Upper lobe of right lung (tissue), 1 donor: ENCODE measurements around the gene KCTD1. TPM values are rescaled to one million over a fixed set of nuclear protein-coding genes. Genes with fewer than 3 reads are reported as not detected.

Source experiments
- ATAC-seq: fragments of 200-7000 bp; cut with Tn5 transposase; one replicate; pipeline ENCODE4 v1.9.1; 2020; ENCODE audit warnings: mild to moderate bottlenecking, moderate library complexity
- DNase-seq: peaks from one replicate; pipeline ENCODE4 v3.0.0-alpha.2; 2020
- H3K27ac ChIP-seq: fragments of 200-600 bp; one replicate; pipeline ENCODE4 v1.8.0; 2022
- H3K27me3 ChIP-seq: fragments of 200-600 bp; one replicate; pipeline ENCODE4 v1.8.0; 2022; ENCODE audit warnings: mild to moderate bottlenecking
- H3K36me3 ChIP-seq: fragments of 200-600 bp; one replicate; pipeline ENCODE4 v1.8.0; 2022
- H3K4me1 ChIP-seq: fragments of 200-600 bp; one replicate; pipeline ENCODE4 v1.8.0; 2022
- H3K4me3 ChIP-seq: fragments of 200-600 bp; one replicate; pipeline ENCODE4 v1.8.0; 2022; ENCODE audit warnings: mild to moderate bottlenecking
- H3K9me3 ChIP-seq: fragments of 200-600 bp; one replicate; pipeline ENCODE4 v1.8.0; 2022
- intact Hi-C: fragments of 100-400 bp; cut with DNase I; formaldehyde crosslinking; loops from one replicate; pipeline ENCODE4 v1.11.0; 2022
- total RNA-seq: library from RNA; stranded (reverse); fragmentation: NEBNext Ultra II Directional; extraction: Animal tissue kit (Norgen Biotek cat#: 25700); gene quantifications from one replicate; pipeline ENCODE4 v1.2.1, GENCODE V29; 2021
- TF ChIP-seq, protein P1 (sequence below): fragments of 200-600 bp; IDR thresholded peaks from one replicate; pipeline ENCODE4 v1.8.0; 2022; ENCODE audit warnings: antibody characterized with exemption
- donor health status: DM: no; HTN: yes; CAD: no; lungs with severe emphysema.

The KCTD1 gene
- total RNA-seq, 1 donor from 2014 or later, result 9.8 TPM

DNA sequence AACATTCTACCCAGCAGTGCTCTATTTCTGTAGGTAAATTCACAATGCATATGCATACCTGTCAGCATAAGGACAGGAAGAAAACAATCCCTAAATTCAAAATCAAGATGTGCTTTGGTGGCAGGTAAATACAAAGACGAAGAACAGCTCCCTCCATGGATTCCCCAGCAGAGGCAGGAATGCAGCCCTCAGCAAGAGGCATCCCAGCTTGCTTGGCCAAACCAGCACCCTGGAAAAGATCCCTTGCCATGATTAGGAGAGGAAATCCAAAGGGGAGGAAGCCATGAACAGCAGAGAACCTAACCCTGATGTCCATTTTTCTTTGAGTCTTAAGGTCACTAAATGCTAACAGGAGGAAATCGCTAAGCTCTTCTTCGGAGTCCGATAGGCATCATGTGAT lies 91.2 kb downstream of the KCTD1 start:
- intact Hi-C loops, result no loop called here
- ATAC-seq, result no peak

DNA sequence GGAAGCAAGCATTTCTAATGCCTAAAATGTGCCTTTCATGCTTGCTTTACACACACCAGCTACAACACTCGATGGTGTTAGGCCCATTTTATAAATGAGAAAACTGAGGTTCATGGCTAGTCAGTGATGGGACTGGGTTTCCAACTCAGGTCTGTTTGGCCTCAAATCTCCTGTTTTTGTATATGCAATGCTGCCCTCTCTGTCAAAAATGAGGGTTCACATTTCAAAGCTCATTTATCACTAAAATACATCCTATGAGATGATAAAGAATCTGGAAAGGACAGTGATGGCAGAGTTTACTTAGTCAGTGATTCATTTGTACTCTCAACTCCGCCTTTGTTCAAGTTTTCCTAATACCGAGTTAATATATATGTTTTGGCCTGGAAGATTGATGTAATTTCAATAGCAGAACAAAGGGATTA lies 92.3 kb downstream of the KCTD1 start:
- no peak for DNase-seq
- Histone ChIP-seq H3K27ac (no peak overlapping the region), H3K27me3 (no peaks in the 10 kb centered on the region), H3K4me3 (no peak overlapping the region), H3K4me1 (peaks cover 4% of the 10 kb centered on the region), H3K36me3 (no peaks in the 10 kb centered on the region), H3K9me3 (no peaks in the 10 kb centered on the region)
- intact Hi-C loops, result no loop called here
- ATAC-seq, result no peak
- TF ChIP-seq, protein P1, sequence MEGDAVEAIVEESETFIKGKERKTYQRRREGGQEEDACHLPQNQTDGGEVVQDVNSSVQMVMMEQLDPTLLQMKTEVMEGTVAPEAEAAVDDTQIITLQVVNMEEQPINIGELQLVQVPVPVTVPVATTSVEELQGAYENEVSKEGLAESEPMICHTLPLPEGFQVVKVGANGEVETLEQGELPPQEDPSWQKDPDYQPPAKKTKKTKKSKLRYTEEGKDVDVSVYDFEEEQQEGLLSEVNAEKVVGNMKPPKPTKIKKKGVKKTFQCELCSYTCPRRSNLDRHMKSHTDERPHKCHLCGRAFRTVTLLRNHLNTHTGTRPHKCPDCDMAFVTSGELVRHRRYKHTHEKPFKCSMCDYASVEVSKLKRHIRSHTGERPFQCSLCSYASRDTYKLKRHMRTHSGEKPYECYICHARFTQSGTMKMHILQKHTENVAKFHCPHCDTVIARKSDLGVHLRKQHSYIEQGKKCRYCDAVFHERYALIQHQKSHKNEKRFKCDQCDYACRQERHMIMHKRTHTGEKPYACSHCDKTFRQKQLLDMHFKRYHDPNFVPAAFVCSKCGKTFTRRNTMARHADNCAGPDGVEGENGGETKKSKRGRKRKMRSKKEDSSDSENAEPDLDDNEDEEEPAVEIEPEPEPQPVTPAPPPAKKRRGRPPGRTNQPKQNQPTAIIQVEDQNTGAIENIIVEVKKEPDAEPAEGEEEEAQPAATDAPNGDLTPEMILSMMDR, result no peak

More for the DNA sequence above, 91.2 kb downstream of the KCTD1 start:
- H3K9me3 ChIP-seq, result no peaks in the 10 kb centered on the region
- no peaks in the 10 kb centered on the region for H3K36me3 ChIP-seq
- H3K27ac ChIP-seq, result no peak overlapping the region
- no peak for DNase-seq
- TF ChIP-seq, protein P1, result no peak
- no peaks in the 10 kb centered on the region for H3K27me3 ChIP-seq
- H3K4me3 ChIP-seq, result no peak overlapping the region
- H3K4me1 ChIP-seq, result peaks cover 5% of the 10 kb centered on the region

DNA sequence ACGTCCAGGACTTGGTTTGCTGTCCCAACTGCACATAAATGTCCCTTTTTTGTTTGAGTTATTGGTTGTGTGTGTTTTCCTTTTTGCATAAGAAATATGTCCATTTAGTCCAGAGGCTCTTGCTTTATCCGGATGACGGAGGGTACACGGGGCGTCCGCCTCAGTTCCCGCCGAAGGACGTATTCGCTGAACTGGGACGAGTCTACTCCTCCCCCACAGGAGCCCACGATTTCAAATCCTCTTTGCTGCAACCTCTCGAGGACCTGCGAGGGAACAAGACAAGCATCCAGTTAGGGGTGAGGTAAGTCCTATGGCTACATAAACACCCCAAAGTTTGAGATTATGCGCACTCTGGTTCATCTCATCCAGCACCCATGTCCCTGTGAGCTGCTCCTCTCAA lies 92.7 kb downstream of the KCTD1 start:
- intact Hi-C loops, result no loop called here
- H3K4me1 ChIP-seq, result no peaks in the 10 kb centered on the region
- ATAC-seq (no peak), DNase-seq (no peak)
- TF ChIP-seq, protein P1, result no peak
- no peaks in the 10 kb centered on the region for H3K27me3 ChIP-seq
- H3K9me3 ChIP-seq, result no peaks in the 10 kb centered on the region
- no peaks in the 10 kb centered on the region for H3K36me3 ChIP-seq
- H3K4me3 ChIP-seq, result no peak overlapping the region
- H3K27ac ChIP-seq, result no peak overlapping the region

DNA sequence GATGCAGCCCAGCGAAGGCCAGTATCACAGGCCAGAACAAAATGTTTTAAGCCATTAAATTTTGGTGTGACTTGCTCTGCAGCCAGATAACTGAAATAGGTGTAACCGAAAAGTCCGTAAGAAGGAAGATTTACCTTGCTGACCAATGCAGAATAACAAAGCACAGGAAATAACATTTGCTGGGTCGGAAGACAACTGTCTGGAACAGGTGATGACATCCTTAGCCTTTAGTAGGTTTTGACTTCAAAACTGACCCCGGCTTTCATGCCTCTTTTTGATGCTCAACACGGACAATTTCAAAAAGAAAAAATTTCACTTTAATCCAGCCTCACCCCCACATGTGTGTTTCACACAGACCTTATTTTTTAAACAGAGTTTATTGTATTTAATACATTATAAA lies 93.7 kb downstream of the KCTD1 start:
- no peaks in the 10 kb centered on the region for H3K27me3 ChIP-seq
- H3K36me3 ChIP-seq, result no peaks in the 10 kb centered on the region
- intact Hi-C loops, result no loop called here
- TF ChIP-seq, protein P1, result no peak
- no peaks in the 10 kb centered on the region for H3K9me3 ChIP-seq
- DNase-seq, result no peak
- H3K4me1 ChIP-seq, result no peaks in the 10 kb centered on the region
- ATAC-seq, result no peak
- H3K27ac ChIP-seq, result no peak overlapping the region
- no peak overlapping the region for H3K4me3 ChIP-seq

DNA sequence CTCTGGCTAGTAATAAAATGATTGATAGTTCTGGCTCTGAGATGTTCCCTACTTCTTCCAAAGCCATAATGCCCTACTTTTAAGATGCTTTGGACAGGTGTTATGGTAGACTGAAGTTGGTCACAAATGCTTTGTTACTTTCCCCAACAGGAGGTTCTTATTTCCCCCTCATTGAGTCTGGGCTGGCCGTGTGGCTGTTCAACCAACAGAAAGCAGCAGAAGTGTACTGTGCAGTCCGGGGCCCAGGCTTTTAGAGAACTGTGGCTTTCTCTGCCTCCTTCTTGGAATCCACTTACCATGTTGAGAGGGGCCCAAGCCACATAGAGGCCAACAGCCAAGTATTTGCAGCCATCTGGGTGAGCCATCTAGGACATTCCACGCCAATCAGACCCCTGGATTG lies 94.2 kb downstream of the KCTD1 start:
- H3K27me3 ChIP-seq, result no peaks in the 10 kb centered on the region

More for the DNA sequence above, 94.2 kb downstream of the KCTD1 start:
- intact Hi-C loops, result no loop called here
- ATAC-seq, result no peak
- Histone ChIP-seq H3K27ac (no peak overlapping the region), H3K9me3 (no peaks in the 10 kb centered on the region), H3K36me3 (no peaks in the 10 kb centered on the region), H3K4me3 (no peak overlapping the region), H3K4me1 (no peaks in the 10 kb centered on the region)
- DNase-seq, result no peak
- TF ChIP-seq, protein P1, result no peak
